Frontal cortex (tissue), 4 donors: ENCODE results near the gene COQ4. TPM values are rescaled to one million over a fixed set of nuclear protein-coding genes. Genes with fewer than 3 reads are reported as not detected.
"Not testable (repeated sequence)": the region's sequence is repeated elsewhere in the genome, so short reads cannot be mapped to it uniquely, and the experiment has no call there.

ENCODE experiments used
- DNase-seq, 2 donors: peaks; one replicate each; pipeline ENCODE4 v3.0.0; 2012; ENCODE audit warnings: low spot score in 2 of 2
- FAIRE-seq: peaks from 2 replicates; lab custom pipeline; 2012; peaks lifted over from hg19 to GRCh38; lab: Jason Lieb, UNC
- total RNA-seq: library from RNA; depleted of rRNA; stranded (reverse); fragments of >200 nt; gene quantifications from one replicate; pipeline ENCODE4 v1.2.3, GENCODE V29; 2014
- donor health status: control.
- donor health status: control.
- donor health status: control.

COQ4 gene
- 16.3 TPM for total RNA-seq

- no peak for FAIRE-seq
- peak; percentile 92 to 95 for DNase-seq
Observed at GRCh38 chr9:128322404-128323211, at the start of gene COQ4, which contains the start of gene TRUB2. Gene COQ4, plus strand, starts transcription at chr9:128322839. Its CDS starts 20 bp downstream, at chr9:128322859. Gene TRUB2, minus strand, starts transcription at chr9:128322447. Its CDS starts 39 bp downstream, at chr9:128322408.

GRCh38 chr9:128274245-128274644 is 48.4 kb upstream of the COQ4 start:
- DNase-seq (no peak), FAIRE-seq (no peak)

- FAIRE-seq: no peak
- DNase-seq: no peak
Observed at GRCh38 chr9:128275198-128276007, 47.2 kb upstream of the COQ4 start, which contains the start of gene GOLGA2. Gene GOLGA2, minus strand, starts transcription at chr9:128276007. Its CDS starts 31 bp downstream, at chr9:128275976.

GRCh38 chr9:128276008-128276573 is 46.5 kb upstream of the COQ4 start, which contains the start of gene SWI5:
Gene SWI5, plus strand, starts transcription at chr9:128276276.
- FAIRE-seq: peak; percentile 34

GRCh38 chr9:128276574-128277270 is 45.9 kb upstream of the COQ4 start:
- FAIRE-seq (no peak), DNase-seq (no peak)

More at GRCh38 chr9:128276008-128276573, 46.5 kb upstream of the COQ4 start, which contains the start of gene SWI5:
- peak; percentile 98 to 99 for DNase-seq

- not testable (repeated sequence) for FAIRE-seq, DNase-seq
Observed at GRCh38 chr9:128279088-128280073, 43.3 kb upstream of the COQ4 start.

GRCh38 chr9:128280084-128280622 is 42.5 kb upstream of the COQ4 start:
- DNase-seq (no peak), FAIRE-seq (no peak)

- no peak for DNase-seq
- no peak for FAIRE-seq
Observed at GRCh38 chr9:128282500-128282899, 40.1 kb upstream of the COQ4 start.

GRCh38 chr9:128285033-128285784 is 37.4 kb upstream of the COQ4 start:
- FAIRE-seq (no peak), DNase-seq (no peak)

- FAIRE-seq (no peak), DNase-seq (peak; percentile 52 to 63)
Observed at GRCh38 chr9:128286440-128286839, 36.2 kb upstream of the COQ4 start.

- no peak for DNase-seq
- FAIRE-seq: no peak
Observed at GRCh38 chr9:128288273-128289004, 34.2 kb upstream of the COQ4 start.

- FAIRE-seq: no peak
Observed at GRCh38 chr9:128292009-128292408, 30.6 kb upstream of the COQ4 start.

GRCh38 chr9:128293091-128293490 is 29.5 kb upstream of the COQ4 start:
- FAIRE-seq (no peak), DNase-seq (no peak)

More at GRCh38 chr9:128292009-128292408, 30.6 kb upstream of the COQ4 start:
- DNase-seq: no peak

- DNase-seq: no peak
- FAIRE-seq: no peak
Observed at GRCh38 chr9:128294142-128294541, 28.5 kb upstream of the COQ4 start.

GRCh38 chr9:128296340-128297220 is 26.1 kb upstream of the COQ4 start:
- DNase-seq (no peak), FAIRE-seq (no peak)
